SK-N-SH treated with all-trans-retinoic acid at 6 μM for 48 hours (cell line): ENCODE data around the gene TOMM34.

ENCODE experiments used
- CSDC2 ChIP-seq: fragments of 250-450 bp; sonication (Bioruptor Pico); IDR thresholded peaks from 2 replicates; pipeline ENCODE4 v1.5.0; 2020; ENCODE audit warnings: mild to moderate bottlenecking, moderate library complexity
- GLIS3 ChIP-seq: fragments of 250-450 bp; sonication (Bioruptor Pico); IDR thresholded peaks from 2 replicates; pipeline ENCODE4 v1.5.0; 2020; ENCODE audit warnings: mild to moderate bottlenecking, moderate library complexity
- RARB ChIP-seq: fragments of 250-450 bp; sonication (Bioruptor Pico); IDR thresholded peaks from 2 replicates; pipeline ENCODE4 v1.8.0; 2021; ENCODE audit warnings: mild to moderate bottlenecking, moderate library complexity
- ZC3H10 ChIP-seq: fragments of 250-450 bp; sonication (Bioruptor Pico); IDR thresholded peaks from 2 replicates; pipeline ENCODE4 v1.5.1; 2021; ENCODE audit warnings: mild to moderate bottlenecking, moderate library complexity
- ZNF70 ChIP-seq: fragments of 450-650 bp; formaldehyde crosslinking; IDR thresholded peaks from 2 replicates; pipeline ENCODE4 v1.5.0; 2020; ENCODE audit warnings: mild to moderate bottlenecking, moderate library complexity
- ZNF8 ChIP-seq: fragments of 450-650 bp; formaldehyde crosslinking; IDR thresholded peaks from 2 replicates; pipeline ENCODE4 v1.5.0; 2020; ENCODE audit warnings: mild to moderate bottlenecking, moderate library complexity
- TF ChIP-seq, protein P1 (sequence below): fragments of 250-450 bp; sonication (Bioruptor Pico); IDR thresholded peaks from 2 replicates; pipeline ENCODE4 v1.8.0; 2020; ENCODE audit warnings: mild to moderate bottlenecking, moderate library complexity, borderline replicate concordance

DNA sequence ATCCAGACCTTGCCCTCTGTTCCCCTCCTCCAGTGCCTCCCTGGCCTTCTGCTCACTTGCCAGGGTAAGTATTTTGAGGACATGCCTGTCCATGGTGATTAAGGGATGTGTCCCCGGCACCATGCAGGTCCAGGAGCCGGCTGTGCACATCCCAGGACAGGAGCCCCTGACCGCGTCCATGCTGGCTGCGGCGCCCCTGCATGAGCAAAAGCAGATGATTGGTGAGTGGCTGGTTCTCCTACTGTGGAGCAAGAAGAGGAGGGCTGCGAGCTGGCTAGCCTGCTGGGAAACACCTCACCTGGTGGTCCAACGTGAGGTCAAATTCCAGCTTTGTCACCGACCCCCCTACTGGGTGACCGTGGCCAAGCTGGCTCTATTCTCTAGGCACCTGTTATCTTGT, 23.7 kb downstream of the TOMM34 start:
- TF ChIP-seq ZNF70 (no peak), GLIS3 (CRISPR knock-in tag) (no peak), RARB (CRISPR knock-in tag) (no peak), ZC3H10 (CRISPR knock-in tag) (no peak), ZNF8 (CRISPR knock-in tag) (no peak), CSDC2 (CRISPR knock-in tag) (no peak)
- TF ChIP-seq, protein P1, sequence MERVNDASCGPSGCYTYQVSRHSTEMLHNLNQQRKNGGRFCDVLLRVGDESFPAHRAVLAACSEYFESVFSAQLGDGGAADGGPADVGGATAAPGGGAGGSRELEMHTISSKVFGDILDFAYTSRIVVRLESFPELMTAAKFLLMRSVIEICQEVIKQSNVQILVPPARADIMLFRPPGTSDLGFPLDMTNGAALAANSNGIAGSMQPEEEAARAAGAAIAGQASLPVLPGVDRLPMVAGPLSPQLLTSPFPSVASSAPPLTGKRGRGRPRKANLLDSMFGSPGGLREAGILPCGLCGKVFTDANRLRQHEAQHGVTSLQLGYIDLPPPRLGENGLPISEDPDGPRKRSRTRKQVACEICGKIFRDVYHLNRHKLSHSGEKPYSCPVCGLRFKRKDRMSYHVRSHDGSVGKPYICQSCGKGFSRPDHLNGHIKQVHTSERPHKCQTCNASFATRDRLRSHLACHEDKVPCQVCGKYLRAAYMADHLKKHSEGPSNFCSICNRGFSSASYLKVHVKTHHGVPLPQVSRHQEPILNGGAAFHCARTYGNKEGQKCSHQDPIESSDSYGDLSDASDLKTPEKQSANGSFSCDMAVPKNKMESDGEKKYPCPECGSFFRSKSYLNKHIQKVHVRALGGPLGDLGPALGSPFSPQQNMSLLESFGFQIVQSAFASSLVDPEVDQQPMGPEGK (CRISPR knock-in tag): no peak
